AG20443 (cell line): ENCODE data around the gene DPP7.
A peak's percentile ranks its signal among the peaks of the same experiment; 100 is the strongest.

Experiments used
- DNase-seq: peaks from one replicate; pipeline ENCODE4 v3.0.0; 2012; ENCODE audit warnings: low spot score, mixed read lengths

DPP7 gene

GRCh38 chr9:137114613-137115393 is at the start of gene DPP7:
TSS of gene DPP7 (minus strand) at chr9:137114733. CDS start at chr9:137114713, 20 bp downstream.
- peak; percentile 94 for DNase-seq

GRCh38 chr9:137163805-137164204 is 49.3 kb upstream of the DPP7 start:
- DNase-seq = no peak

- no peak for DNase-seq
Measured at GRCh38 chr9:137163365-137163715, 48.8 kb upstream of the DPP7 start.

DNA sequence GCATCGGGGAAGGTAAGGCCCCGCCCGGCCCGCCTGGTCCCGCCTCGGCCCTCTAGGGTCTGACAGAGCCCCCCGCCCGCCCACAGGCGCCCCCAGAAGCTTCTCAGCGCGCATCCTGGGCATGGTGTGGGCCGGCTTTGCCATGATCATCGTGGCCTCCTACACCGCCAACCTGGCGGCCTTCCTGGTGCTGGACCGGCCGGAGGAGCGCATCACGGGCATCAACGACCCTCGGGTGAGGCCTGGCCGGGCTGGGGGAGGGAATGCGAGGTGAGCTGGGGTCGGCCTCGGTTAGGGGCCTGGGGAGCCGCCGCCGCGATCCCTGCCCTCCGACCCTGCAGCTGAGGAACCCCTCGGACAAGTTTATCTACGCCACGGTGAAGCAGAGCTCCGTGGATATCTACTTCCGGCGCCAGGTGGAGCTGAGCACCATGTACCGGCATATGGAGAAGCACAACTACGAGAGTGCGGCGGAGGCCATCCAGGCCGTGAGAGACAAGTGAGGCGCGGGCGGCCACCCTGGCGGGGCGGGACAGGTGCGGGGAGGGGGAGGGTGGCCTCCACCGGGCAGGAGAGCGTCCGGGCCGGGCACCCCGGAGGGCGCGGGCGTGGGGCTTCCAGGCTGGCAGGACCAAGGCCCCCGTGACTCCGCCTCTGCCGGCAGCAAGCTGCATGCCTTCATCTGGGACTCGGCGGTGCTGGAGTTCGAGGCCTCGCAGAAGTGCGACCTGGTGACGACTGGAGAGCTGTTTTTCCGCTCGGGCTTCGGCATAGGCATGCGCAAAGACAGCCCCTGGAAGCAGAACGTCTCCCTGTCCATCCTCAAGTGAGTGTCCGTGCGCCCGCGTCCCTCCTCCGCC is 48.2 kb upstream of the DPP7 start:
- peak; percentile 58 for DNase-seq

- no peak for DNase-seq
Measured at GRCh38 chr9:137161558-137162486, 47.3 kb upstream of the DPP7 start.

- no peak for DNase-seq
Measured at GRCh38 chr9:137160716-137161557, 46.4 kb upstream of the DPP7 start.

- no peak for DNase-seq
Measured at GRCh38 chr9:137160054-137160425, 45.5 kb upstream of the DPP7 start.

- no peak for DNase-seq
Measured at GRCh38 chr9:137159105-137160053, 44.8 kb upstream of the DPP7 start.

DNA sequence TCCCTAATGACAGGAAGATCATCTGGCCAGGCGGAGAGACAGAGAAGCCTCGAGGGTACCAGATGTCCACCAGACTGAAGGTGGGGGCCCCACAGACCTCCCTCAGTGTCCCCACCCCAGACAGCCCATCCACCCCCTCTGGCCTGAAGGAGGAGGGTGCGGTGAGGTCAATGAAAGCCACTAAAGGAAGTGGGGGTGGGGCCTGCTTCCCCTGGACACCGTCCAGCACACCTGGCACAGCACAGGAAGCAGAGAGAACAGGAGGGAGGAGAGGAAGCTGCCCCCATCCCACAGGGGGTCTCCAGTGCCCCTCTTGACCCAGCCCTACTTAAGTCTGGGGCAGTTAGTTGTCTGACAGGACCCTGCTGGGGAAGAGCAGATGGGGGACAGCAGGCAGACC is 44.1 kb upstream of the DPP7 start:
- DNase-seq = no peak

GRCh38 chr9:137157618-137158415 is 43.3 kb upstream of the DPP7 start:
- DNase-seq = no peak

DNA sequence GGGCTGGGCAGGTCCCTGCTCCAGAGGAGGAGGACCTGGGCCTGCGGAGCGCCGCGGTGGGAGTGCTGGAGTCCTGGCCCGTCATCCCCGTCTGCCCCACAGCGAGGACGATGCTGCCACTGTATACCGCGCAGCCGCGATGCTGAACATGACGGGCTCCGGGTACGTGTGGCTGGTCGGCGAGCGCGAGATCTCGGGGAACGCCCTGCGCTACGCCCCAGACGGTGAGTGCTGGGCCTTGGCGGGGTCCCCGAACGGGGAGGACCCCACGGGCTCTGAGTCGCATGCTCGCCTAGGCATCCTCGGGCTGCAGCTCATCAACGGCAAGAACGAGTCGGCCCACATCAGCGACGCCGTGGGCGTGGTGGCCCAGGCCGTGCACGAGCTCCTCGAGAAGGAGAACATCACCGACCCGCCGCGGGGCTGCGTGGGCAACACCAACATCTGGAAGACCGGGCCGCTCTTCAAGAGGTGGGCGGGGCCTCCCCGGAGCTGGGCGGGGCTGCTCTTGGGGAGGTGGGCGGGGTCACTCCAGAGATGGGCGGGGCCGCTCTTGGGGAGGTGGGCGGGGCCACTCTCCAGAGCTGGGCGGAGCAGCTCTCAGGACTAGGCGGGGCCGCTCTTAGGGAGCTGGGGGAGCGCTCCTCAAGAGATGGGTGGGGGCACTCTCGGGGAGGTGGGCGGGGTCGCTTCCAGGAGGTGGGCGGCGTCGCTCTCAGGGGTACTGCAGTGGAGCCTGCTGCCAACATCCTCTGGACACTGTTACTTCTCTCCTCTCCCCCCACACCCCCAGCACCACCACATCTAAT is 42.2 kb upstream of the DPP7 start:
- DNase-seq = peak; percentile 90

DNA sequence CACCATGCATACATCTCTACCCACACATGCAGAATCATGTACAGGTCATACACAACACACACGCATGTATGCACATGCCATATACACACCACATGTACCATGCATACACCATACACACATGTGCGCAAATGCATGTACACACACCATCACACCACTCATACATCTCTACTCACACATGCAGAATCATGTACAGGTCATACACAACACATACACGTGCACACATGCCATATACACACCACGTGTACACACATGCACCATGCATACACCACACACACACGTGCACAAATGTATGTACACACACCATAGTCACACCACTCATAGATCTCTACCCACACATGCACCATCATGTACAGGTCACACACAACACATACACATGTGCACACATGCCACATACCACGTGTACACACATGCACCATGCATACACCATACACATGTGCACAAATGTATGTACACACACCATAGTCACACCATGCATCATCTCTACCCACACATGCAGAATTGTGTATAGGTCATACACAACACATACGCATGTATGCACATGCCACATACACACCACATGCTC is 38.4 kb upstream of the DPP7 start:
- DNase-seq = no peak

DNA sequence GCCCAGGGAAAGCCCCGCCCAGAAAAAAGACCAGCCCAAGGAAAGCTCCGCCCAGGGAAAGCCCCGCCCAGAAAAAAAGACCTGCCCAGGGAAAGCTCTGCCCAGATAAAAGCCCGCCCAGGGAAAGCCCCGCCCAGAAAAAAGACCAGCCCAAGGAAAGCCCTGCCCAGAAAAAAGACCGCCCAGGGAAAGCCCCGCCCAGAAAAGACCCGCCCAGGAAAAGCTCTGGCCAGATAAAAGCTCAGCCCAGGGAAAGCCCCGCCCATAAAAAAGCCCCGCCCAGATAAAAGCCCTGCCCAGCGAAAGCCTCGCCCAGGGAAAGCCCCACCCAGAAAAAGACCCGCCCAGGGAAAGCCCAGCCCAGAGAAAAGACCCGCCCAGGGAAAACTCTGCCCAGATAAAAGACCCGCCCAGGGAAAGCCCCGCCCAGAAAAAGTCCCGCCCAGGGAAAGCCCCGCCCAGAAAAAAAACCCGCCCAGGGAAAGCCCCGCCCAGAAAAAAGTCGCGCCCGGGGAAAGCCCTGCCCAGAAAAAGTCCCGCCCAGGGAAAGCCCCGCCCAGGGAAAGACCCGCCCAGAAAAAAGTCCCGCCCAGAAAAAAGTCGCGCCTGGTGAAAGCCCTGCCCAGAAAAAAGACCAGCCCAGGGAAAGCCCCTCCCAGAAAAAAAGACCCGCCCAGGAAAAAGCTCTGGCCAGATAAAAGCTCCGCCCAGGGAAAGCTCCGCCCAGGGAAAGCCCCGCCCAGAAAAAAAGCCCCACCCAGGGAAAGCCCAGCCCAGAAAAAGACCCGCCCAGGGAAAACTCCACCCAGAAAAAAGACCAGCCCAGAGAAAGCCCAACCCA is 36.3 kb upstream of the DPP7 start:
- peak; percentile 50 for DNase-seq

DNA sequence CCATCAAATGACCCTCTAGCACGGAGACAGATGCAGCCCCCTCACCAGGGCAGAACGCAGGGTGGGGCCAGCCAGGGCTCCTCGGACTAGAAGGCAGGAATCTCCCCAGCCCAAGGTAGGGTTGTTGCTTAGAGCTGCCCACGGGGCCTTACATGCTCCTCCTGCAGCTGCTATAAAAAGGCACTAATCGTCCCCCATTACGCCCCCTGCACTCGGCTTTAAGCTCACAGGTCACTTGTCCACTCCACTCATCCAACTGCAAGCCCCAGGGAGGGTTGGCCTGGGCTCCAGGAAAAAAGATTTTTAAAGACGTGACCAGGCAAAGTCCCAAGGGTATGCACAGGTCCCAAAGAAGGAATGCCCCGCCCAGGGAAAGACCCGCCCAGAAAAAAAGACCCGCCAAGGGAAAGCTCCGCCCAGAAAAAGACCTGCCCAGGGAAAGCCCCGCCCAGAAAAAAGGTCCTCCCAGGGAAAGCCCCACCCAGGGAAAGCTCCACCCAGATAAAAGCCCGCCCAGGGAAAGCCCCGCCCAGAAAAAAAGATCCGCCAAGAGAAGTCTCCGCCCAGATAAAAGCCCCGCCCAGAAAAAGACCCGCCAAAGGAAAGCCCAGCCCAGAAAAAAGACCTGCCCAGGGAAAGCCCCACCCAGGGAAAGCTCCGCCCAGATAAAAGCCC is 35.5 kb upstream of the DPP7 start:
- no peak for DNase-seq

DNA sequence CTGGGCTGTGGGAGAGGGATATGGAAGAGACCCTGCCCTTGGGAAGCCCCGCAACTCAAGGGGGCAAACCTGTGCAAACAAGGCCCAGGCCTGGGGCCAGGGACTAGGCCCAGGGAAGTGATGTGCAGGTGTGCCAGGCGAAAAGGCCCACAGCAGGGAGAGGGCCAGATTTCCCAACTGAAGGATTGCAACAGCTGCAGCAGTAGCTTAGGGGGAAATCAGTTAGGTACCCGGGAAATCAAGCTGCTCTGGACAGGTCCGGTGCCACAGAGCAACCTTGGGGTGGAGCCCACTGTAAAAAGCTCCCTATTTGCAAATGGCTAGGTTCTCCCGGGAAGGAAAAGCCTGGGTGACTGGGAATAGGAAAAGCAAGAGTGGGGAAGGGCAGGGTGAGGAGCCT is 34.8 kb upstream of the DPP7 start:
- no peak for DNase-seq

DNA sequence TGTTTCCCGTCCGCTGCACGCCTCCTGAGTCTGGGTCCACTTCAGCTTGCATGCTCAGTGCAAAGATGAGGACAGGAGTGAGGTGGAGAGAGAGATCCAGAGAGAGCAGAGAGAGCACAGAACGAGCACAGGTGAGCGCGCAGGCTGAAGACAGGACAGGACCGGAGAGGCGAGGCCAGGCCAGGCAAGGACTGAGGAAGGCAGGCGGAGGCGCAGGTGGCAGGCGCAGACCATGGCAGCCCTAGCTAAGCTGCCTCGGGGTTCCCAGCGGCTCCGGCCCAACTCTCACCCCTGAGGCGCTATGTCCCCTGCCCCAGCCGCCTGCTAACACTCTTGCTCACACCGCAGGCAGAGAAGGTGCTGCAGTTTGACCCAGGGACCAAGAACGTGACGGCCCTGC is 34.1 kb upstream of the DPP7 start:
- DNase-seq = no peak

GRCh38 chr9:137148242-137148641 is 33.7 kb upstream of the DPP7 start:
- no peak for DNase-seq
